Measurements from ENCODE around the gene UST. TPM values are rescaled to one million over a fixed set of nuclear protein-coding genes. Genes with fewer than 3 reads are reported as not detected.

The UST gene
- total and polyA plus RNA-seq, 4 donors, result 8.4 to 21.5 (median 14.1) TPM

DNA sequence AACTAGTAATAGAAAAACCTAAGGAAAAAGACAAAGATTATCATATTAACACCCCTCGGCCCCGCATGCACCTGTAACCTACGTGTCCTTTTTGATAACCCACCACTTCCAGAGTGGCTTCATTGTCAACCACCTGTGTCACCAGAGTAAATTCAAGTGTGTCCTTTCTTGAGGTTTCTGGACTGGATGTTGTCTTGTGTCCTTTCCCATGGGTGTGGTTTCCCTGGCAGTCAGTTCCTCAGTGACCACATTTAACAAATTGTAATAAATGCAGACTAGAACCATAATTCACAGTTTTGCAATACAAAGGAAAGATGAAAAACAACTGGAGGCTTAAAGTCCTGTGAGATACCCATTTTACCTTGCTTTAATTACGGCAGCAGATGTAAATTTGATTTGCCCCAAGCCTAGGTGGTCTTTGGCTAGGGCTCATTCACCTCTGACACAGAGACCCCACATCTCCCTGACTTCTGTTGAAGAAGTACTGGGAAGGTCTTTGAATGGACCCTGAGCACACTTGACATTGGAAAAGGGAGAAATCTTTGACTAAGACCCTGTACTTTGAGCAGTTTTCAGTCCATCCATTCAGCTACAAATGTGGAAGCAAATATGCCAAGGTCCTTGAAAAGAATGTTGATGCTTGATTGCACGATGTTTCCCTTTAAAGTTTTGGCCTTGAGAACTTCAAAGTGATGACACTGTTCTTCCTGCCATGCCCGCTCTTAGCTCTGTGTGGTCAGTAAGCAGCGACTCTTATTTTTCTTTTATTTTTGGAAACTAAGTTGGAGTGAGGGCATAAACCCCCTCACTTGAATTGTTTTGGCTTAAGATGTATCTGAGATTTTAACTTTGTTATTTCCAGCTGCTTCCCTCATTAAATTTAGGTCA lies 232.4 kb downstream of the UST start:
- DNase-seq, result no peak
- no peak overlapping the region for H3K27ac ChIP-seq (ENCODE audit: low read depth in 1 of 2, low read length in 2 of 2)
- H3K9me3 ChIP-seq (ENCODE audit: control insufficient read depth, low read length), result no peaks in the 10 kb centered on the region
- no peaks in the 10 kb centered on the region for H3K27me3 ChIP-seq (ENCODE audit: control insufficient read depth in 1 of 2, insufficient read depth in 2 of 2, low read length in 1 of 2)
- H3K4me3 ChIP-seq (ENCODE audit: low read length in 2 of 2), result no peak overlapping the region
- no peaks in the 10 kb centered on the region for H3K36me3 ChIP-seq (ENCODE audit: control insufficient read depth in 1 of 2, insufficient read depth in 2 of 2, low read length in 1 of 2)
- ATAC-seq (ENCODE audit: low FRiP score), result no peak
- intact Hi-C loops (cut with DNase I), result no loop called here
- 64 to 67% methylated on average over 7 of the region's 7 CpGs for WGBS, 2 donors
- H3K4me1 ChIP-seq (ENCODE audit: control insufficient read depth in 1 of 2, insufficient read depth in 2 of 2, low read length in 2 of 2), result no peaks in the 10 kb centered on the region

DNA sequence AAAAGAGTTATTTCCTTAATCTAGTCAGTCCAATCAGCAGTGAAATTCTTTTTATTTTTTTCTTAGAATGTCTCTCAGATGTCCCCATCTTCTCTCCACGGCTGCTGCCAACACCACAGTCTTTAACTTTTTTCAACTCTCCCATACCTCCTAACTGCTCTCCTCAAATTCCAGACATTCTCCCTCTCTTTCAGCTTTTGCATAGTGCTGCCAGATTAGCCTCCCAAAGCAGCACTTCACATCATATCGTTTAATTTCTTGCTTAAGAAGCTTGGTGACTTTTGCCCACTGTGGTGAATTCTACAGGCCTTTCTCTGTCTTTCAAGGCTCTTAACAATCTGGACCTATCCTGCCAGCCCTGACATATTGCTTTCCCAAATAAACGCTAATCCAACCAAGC lies 233.4 kb downstream of the UST start:
- ATAC-seq (ENCODE audit: low FRiP score) (no peak), DNase-seq (no peak)
- 18 to 39% methylated on average over 3 of the region's 3 CpGs for WGBS, 2 donors
- Histone ChIP-seq H3K36me3 (ENCODE audit: control insufficient read depth in 1 of 2, insufficient read depth in 2 of 2, low read length in 1 of 2) (no peaks in the 10 kb centered on the region), H3K27ac (ENCODE audit: low read depth in 1 of 2, low read length in 2 of 2) (no peak overlapping the region), H3K4me3 (ENCODE audit: low read length in 2 of 2) (no peak overlapping the region), H3K9me3 (ENCODE audit: control insufficient read depth, low read length) (no peaks in the 10 kb centered on the region), H3K27me3 (ENCODE audit: control insufficient read depth in 1 of 2, insufficient read depth in 2 of 2, low read length in 1 of 2) (no peaks in the 10 kb centered on the region), H3K4me1 (ENCODE audit: control insufficient read depth in 1 of 2, insufficient read depth in 2 of 2, low read length in 2 of 2) (no peaks in the 10 kb centered on the region)
- intact Hi-C loops (cut with DNase I), result no loop called here

DNA sequence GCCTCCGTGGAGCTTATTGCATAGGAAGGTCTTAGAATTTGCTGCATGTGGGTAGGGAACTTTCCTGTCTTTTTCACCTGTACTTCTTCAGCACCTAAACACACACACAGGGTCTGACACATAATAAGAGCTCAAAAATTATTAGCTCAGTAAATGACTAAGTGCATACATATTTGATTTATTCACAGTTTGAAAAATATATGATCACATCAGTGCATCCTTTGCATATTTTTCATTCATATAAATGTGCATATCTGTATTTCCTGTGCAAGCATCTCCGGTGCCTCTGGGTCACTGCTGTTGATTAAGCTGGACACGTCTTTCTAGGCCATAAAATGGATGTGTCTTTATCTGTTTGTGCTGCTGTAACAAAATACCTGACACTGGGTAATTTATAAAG lies 234.7 kb downstream of the UST start:
- intact Hi-C loops (cut with DNase I), result no loop called here
- no peaks in the 10 kb centered on the region for H3K27me3 ChIP-seq (ENCODE audit: control insufficient read depth in 1 of 2, insufficient read depth in 2 of 2, low read length in 1 of 2)
- no peaks in the 10 kb centered on the region for H3K36me3 ChIP-seq (ENCODE audit: control insufficient read depth in 1 of 2, insufficient read depth in 2 of 2, low read length in 1 of 2)
- ATAC-seq (ENCODE audit: low FRiP score) (no peak), DNase-seq (no peak)
- H3K27ac ChIP-seq (ENCODE audit: low read depth in 1 of 2, low read length in 2 of 2), result no peak overlapping the region
- H3K9me3 ChIP-seq (ENCODE audit: control insufficient read depth, low read length), result no peaks in the 10 kb centered on the region
- H3K4me3 ChIP-seq (ENCODE audit: low read length in 2 of 2), result no peak overlapping the region
- 89 to 92% methylated on average over 3 of the region's 3 CpGs for WGBS, 2 donors
- H3K4me1 ChIP-seq (ENCODE audit: control insufficient read depth in 1 of 2, insufficient read depth in 2 of 2, low read length in 2 of 2), result no peaks in the 10 kb centered on the region

DNA sequence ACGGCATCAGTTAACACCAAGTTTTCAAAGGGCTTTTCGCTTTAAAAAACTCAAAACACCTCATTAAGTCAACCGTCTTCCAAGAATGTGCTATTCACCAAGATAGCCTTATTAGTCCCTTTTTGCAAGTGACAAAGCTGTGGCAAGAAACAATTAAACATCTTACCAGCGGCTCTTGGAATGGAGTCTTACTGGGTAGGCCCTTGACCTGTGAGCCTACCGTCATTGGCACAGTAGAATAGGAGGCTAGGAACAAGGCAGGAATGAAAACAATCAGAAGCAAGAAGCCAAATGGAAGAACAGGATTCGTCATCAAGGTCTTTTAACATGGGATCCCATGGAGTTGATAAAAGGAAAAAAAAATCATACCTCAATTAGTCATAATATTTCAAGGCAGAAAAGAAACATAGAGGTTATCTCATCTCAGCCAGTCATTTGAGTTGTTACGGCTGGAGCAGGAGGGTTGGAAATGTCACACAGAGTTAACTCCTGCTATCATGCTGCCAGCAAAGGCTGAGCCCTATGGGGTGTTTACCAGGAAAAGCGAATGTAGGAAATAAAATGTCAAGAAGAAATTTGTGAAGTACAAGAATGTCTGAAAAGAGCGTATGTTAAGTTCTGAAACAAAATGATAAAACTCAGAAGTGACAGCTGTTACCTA lies 236.4 kb downstream of the UST start:
- no peak for DNase-seq
- 93 to 94% methylated on average over 9 of the region's 9 CpGs for WGBS, 2 donors
- no peak for ATAC-seq (ENCODE audit: low FRiP score)
- no peaks in the 10 kb centered on the region for H3K4me1 ChIP-seq (ENCODE audit: control insufficient read depth in 1 of 2, insufficient read depth in 2 of 2, low read length in 2 of 2)
- H3K27ac ChIP-seq (ENCODE audit: low read depth in 1 of 2, low read length in 2 of 2), result no peak overlapping the region
- no peaks in the 10 kb centered on the region for H3K27me3 ChIP-seq (ENCODE audit: control insufficient read depth in 1 of 2, insufficient read depth in 2 of 2, low read length in 1 of 2)
- no peak overlapping the region for H3K4me3 ChIP-seq (ENCODE audit: low read length in 2 of 2)
- H3K36me3 ChIP-seq (ENCODE audit: control insufficient read depth in 1 of 2, insufficient read depth in 2 of 2, low read length in 1 of 2), result no peaks in the 10 kb centered on the region
- intact Hi-C loops (cut with DNase I), result no loop called here
- H3K9me3 ChIP-seq (ENCODE audit: control insufficient read depth, low read length), result no peaks in the 10 kb centered on the region

DNA sequence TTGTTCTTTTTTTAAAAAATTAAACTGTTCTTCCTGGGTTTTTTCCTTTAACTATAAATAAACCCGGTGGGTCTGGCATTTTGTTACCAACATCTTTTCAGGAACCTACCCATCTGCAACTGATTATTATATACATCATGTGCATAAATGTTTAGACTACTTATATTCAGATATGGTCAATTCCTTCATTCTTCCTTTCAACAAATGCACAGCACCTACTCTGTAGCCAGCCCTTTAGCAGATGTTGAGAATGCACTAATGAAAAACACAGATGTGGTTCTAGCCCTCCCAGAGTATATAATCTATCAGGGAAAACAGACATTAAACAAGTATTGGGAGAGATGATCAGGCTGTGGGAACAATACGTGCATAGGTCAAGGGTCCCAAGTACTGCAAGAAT lies 237.1 kb downstream of the UST start:
- DNase-seq, result no peak
- no peak for ATAC-seq (ENCODE audit: low FRiP score)
- intact Hi-C loops (cut with DNase I), result no loop called here
- WGBS, 2 donors, result 82 to 91% methylated on average over 2 of the region's 2 CpGs
- H3K27ac ChIP-seq (ENCODE audit: low read depth in 1 of 2, low read length in 2 of 2), result no peak overlapping the region
- H3K4me3 ChIP-seq (ENCODE audit: low read length in 2 of 2), result no peak overlapping the region
- H3K4me1 ChIP-seq (ENCODE audit: control insufficient read depth in 1 of 2, insufficient read depth in 2 of 2, low read length in 2 of 2), result no peaks in the 10 kb centered on the region
- H3K36me3 ChIP-seq (ENCODE audit: control insufficient read depth in 1 of 2, insufficient read depth in 2 of 2, low read length in 1 of 2), result no peaks in the 10 kb centered on the region
- H3K27me3 ChIP-seq (ENCODE audit: control insufficient read depth in 1 of 2, insufficient read depth in 2 of 2, low read length in 1 of 2), result no peaks in the 10 kb centered on the region
- H3K9me3 ChIP-seq (ENCODE audit: control insufficient read depth, low read length), result no peaks in the 10 kb centered on the region

DNA sequence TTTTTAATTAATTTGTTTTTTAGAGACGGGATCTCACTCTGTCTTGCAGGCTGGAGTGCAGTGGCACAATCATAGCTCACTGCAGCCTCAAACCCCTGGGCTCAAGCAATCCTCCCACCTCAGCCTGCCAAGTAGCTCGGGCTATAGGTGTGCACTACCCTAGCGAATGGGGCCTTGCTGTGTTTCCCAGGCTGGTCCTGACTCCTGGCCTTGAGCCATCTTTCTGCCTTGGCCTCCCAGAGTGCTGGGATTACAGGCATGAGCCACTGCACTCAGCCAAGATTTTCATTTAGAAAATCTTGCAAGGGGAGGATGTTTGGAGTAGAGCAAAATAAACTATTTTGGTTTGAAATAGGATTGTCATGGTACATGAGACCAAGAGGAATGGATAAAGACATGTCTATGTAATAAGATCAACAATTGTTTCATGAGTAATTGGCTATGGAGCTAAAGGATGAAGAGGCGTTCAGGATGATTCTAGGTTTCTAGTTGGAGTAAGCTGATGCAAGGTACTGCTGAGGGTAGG lies 237.8 kb downstream of the UST start:
- no peaks in the 10 kb centered on the region for H3K36me3 ChIP-seq (ENCODE audit: control insufficient read depth in 1 of 2, insufficient read depth in 2 of 2, low read length in 1 of 2)
- H3K4me1 ChIP-seq (ENCODE audit: control insufficient read depth in 1 of 2, insufficient read depth in 2 of 2, low read length in 2 of 2), result no peaks in the 10 kb centered on the region
- no peak overlapping the region for H3K27ac ChIP-seq (ENCODE audit: low read depth in 1 of 2, low read length in 2 of 2)
- ATAC-seq (ENCODE audit: low FRiP score) (no peak), DNase-seq (no peak)
- H3K9me3 ChIP-seq (ENCODE audit: control insufficient read depth, low read length), result no peaks in the 10 kb centered on the region
- WGBS, 2 donors, result 54 to 56% methylated on average over 4 of the region's 4 CpGs
- H3K4me3 ChIP-seq (ENCODE audit: low read length in 2 of 2), result no peak overlapping the region
- no peaks in the 10 kb centered on the region for H3K27me3 ChIP-seq (ENCODE audit: control insufficient read depth in 1 of 2, insufficient read depth in 2 of 2, low read length in 1 of 2)
- intact Hi-C loops (cut with DNase I), result no loop called here

DNA sequence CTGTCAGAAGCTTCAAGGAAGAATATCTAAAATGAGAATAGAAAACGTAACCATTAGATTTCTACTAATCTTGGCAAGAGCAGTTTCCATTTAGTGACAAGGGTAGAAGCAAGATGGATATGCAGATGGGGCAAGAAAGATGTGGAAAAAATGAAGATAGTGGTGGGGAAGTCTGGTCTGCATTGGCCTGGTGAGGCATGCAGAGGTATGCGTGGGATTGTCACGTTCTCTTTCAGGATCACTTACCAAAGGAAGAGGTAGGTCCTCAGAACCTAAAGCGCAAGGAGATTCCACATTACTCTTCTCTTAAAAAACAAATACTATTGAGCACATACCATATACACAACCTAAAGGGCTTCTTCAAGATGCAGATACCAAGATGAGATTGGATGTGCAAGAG lies 238.7 kb downstream of the UST start:
- Histone ChIP-seq H3K27me3 (ENCODE audit: control insufficient read depth in 1 of 2, insufficient read depth in 2 of 2, low read length in 1 of 2) (no peaks in the 10 kb centered on the region), H3K27ac (ENCODE audit: low read depth in 1 of 2, low read length in 2 of 2) (no peak overlapping the region), H3K4me3 (ENCODE audit: low read length in 2 of 2) (no peak overlapping the region), H3K4me1 (ENCODE audit: control insufficient read depth in 1 of 2, insufficient read depth in 2 of 2, low read length in 2 of 2) (no peaks in the 10 kb centered on the region), H3K9me3 (ENCODE audit: control insufficient read depth, low read length) (no peaks in the 10 kb centered on the region), H3K36me3 (ENCODE audit: control insufficient read depth in 1 of 2, insufficient read depth in 2 of 2, low read length in 1 of 2) (no peaks in the 10 kb centered on the region)
- 96 to 99% methylated on average over 4 of the region's 4 CpGs for WGBS, 2 donors
- ATAC-seq (ENCODE audit: low FRiP score), result no peak
- intact Hi-C loops (cut with DNase I), result no loop called here
- DNase-seq, result no peak

DNA sequence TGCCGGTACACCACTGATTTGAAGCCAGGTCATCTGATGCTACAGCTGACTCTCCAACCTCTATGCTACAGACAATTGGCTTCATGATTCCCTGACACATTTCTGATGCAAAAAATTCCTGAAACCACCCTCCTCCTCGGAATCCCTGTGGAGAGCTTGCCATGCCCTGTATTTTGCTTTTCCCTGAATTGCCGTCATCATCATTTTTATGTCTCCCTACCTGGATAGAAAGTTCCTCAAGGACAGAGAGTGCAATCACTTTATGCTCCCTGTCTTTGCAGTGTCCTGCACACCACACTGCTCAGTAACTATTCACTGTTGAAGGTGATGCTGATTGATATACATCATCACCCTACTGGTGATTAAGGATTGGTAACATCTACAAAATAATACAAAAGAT lies 239.8 kb downstream of the UST start:
- Histone ChIP-seq H3K27ac (ENCODE audit: low read depth in 1 of 2, low read length in 2 of 2) (no peak overlapping the region), H3K4me3 (ENCODE audit: low read length in 2 of 2) (no peak overlapping the region), H3K9me3 (ENCODE audit: control insufficient read depth, low read length) (no peaks in the 10 kb centered on the region), H3K27me3 (ENCODE audit: control insufficient read depth in 1 of 2, insufficient read depth in 2 of 2, low read length in 1 of 2) (no peaks in the 10 kb centered on the region), H3K4me1 (ENCODE audit: control insufficient read depth in 1 of 2, insufficient read depth in 2 of 2, low read length in 2 of 2) (no peaks in the 10 kb centered on the region), H3K36me3 (ENCODE audit: control insufficient read depth in 1 of 2, insufficient read depth in 2 of 2, low read length in 1 of 2) (no peaks in the 10 kb centered on the region)
- WGBS, 2 donors, result 95 to 97% methylated on average over 3 of the region's 3 CpGs
- DNase-seq, result no peak
- ATAC-seq (ENCODE audit: low FRiP score), result no peak
- intact Hi-C loops (cut with DNase I), result no loop called here

DNA sequence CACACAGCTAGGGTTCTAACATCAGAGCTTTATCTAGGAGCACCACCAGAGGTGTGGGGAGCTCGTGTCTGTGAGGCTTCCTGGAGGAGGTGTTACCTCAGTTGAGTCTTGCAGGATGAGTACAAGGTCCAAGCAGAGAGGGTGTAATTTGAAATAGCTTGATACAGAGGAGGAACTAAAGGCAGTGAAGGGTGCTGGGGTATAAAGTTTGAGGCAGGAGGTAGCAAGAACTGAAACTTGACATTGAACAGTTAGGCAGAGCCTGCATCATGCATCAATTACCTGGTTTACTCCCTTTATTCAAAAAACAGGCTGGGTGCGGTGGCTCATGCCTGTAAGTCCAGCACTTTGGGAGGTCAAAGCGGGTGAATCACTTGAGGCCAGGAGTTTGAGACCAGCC lies 241.2 kb downstream of the UST start:
- 94 to 97% methylated on average over 3 of the region's 3 CpGs for WGBS, 2 donors
- no peaks in the 10 kb centered on the region for H3K36me3 ChIP-seq (ENCODE audit: control insufficient read depth in 1 of 2, insufficient read depth in 2 of 2, low read length in 1 of 2)
- H3K9me3 ChIP-seq (ENCODE audit: control insufficient read depth, low read length), result no peaks in the 10 kb centered on the region
- DNase-seq (no peak), ATAC-seq (ENCODE audit: low FRiP score) (no peak)
- H3K4me3 ChIP-seq (ENCODE audit: low read length in 2 of 2), result no peak overlapping the region
- no peak overlapping the region for H3K27ac ChIP-seq (ENCODE audit: low read depth in 1 of 2, low read length in 2 of 2)
- H3K27me3 ChIP-seq (ENCODE audit: control insufficient read depth in 1 of 2, insufficient read depth in 2 of 2, low read length in 1 of 2), result no peaks in the 10 kb centered on the region
- intact Hi-C loops (cut with DNase I), result no loop called here
- H3K4me1 ChIP-seq (ENCODE audit: control insufficient read depth in 1 of 2, insufficient read depth in 2 of 2, low read length in 2 of 2), result no peaks in the 10 kb centered on the region

Measured in aorta (tissue), 5 donors.